ENCODE data around the gene METTL6.

Gene METTL6

GRCh38 chr3:15384510-15385237 is 42.7 kb downstream of the METTL6 start:
- H3K9me3 ChIP-seq (ENCODE audit: control insufficient read depth, low read length) = no peaks in the 10 kb centered on the region
- no peaks in the 10 kb centered on the region for H3K27me3 ChIP-seq (ENCODE audit: control insufficient read depth, insufficient read depth, low read length)
- H3K4me3 ChIP-seq (ENCODE audit: low read depth, low read length) = no peak overlapping the region
- H3K79me2 ChIP-seq = no peaks in the 10 kb centered on the region
- no peak overlapping the region for H3K27ac ChIP-seq
- no peak overlapping the region for H2AFZ ChIP-seq
- no peak overlapping the region for H3K4me2 ChIP-seq (ENCODE audit: low read length)
- TF ChIP-seq CTCF (IDR thresholded peaks at IDR 0.05) = no peak
- no peaks in the 10 kb centered on the region for H3K36me3 ChIP-seq (ENCODE audit: control insufficient read depth, insufficient read depth, low read length)
- peaks cover 19% of the 10 kb centered on the region for H3K4me1 ChIP-seq
- no peak overlapping the region for H3K9ac ChIP-seq

- no peak overlapping the region for H3K4me2 ChIP-seq (ENCODE audit: low read length)
- H3K9ac ChIP-seq = no peak overlapping the region
- no peaks in the 10 kb centered on the region for H3K27me3 ChIP-seq (ENCODE audit: control insufficient read depth, insufficient read depth, low read length)
- no peak overlapping the region for H3K4me3 ChIP-seq (ENCODE audit: low read depth, low read length)
- no peaks in the 10 kb centered on the region for H3K79me2 ChIP-seq
- H2AFZ ChIP-seq = no peak overlapping the region
- no peaks in the 10 kb centered on the region for H3K9me3 ChIP-seq (ENCODE audit: control insufficient read depth, low read length)
- no peak for TF ChIP-seq CTCF (IDR thresholded peaks at IDR 0.05)
- H3K36me3 ChIP-seq (ENCODE audit: control insufficient read depth, insufficient read depth, low read length) = no peaks in the 10 kb centered on the region
- H3K27ac ChIP-seq = no peak overlapping the region
- H3K4me1 ChIP-seq = peaks cover 9% of the 10 kb centered on the region
Measured at GRCh38 chr3:15382405-15382923, 44.9 kb downstream of the METTL6 start.

DNA sequence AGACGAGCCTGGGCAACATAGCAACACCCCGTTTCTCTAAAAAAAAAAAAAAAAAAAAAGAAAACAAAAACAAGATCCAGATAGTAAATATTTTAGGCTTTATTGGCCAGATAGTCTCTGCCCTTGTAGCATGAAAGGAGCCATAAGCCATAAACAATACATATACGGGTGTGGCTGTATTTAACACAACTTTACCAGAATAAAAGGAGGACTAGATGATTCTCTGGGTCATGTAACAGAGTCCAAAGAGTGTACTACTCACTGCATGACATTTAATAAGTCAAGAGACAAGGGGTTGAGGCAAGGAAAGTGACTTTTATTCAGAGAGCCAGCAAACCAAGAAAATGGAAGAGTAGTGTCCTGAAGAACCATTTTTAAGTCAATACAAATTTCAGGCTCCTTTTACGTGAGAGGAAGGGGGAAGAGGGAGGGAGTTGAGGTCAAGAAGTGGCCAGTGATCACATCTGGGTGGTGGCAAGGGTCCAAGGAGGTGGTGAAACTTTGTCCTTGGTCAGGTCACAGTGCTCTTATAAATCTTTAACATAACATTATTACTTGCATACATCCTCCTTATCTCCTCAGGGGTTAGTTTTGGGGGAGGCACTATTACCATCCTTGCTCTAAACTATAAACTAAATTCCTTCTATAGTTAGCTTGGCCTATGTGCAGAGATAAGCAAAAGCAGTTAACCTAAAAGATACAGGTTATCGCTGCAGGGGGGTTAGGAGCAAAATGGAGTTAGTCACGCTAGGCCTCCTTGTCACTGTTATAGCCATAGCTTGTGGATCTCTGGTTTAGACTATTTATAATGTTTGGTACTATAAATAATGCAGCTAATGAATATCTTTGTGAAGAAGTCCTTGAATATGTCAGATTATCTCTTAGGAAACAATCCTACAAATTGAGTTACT is 46.1 kb downstream of the METTL6 start:
- Histone ChIP-seq H3K36me3 (ENCODE audit: control insufficient read depth, insufficient read depth, low read length) (no peaks in the 10 kb centered on the region), H3K9me3 (ENCODE audit: control insufficient read depth, low read length) (no peaks in the 10 kb centered on the region), H3K9ac (no peak overlapping the region), H3K4me3 (ENCODE audit: low read depth, low read length) (no peak overlapping the region), H2AFZ (no peak overlapping the region), H3K4me2 (ENCODE audit: low read length) (no peak overlapping the region), H3K4me1 (peaks cover 3% of the 10 kb centered on the region), H3K27ac (no peak overlapping the region), H3K79me2 (no peaks in the 10 kb centered on the region), H3K27me3 (ENCODE audit: control insufficient read depth, insufficient read depth, low read length) (no peaks in the 10 kb centered on the region)
- no peak for TF ChIP-seq CTCF (IDR thresholded peaks at IDR 0.05)

- peaks cover 3% of the 10 kb centered on the region for H3K4me1 ChIP-seq
- no peaks in the 10 kb centered on the region for H3K9me3 ChIP-seq (ENCODE audit: control insufficient read depth, low read length)
- peak overlapping the region; percentile 34 for H3K27ac ChIP-seq
- no peaks in the 10 kb centered on the region for H3K27me3 ChIP-seq (ENCODE audit: control insufficient read depth, insufficient read depth, low read length)
- no peak overlapping the region for H3K9ac ChIP-seq
- no peaks in the 10 kb centered on the region for H3K79me2 ChIP-seq
- peak overlapping the region; percentile 29 for H3K4me2 ChIP-seq (ENCODE audit: low read length)
- peak; percentile 91 for TF ChIP-seq CTCF (IDR thresholded peaks at IDR 0.05)
- H3K4me3 ChIP-seq (ENCODE audit: low read depth, low read length) = no peak overlapping the region
- peak overlapping the region; percentile 72 for H2AFZ ChIP-seq
- no peaks in the 10 kb centered on the region for H3K36me3 ChIP-seq (ENCODE audit: control insufficient read depth, insufficient read depth, low read length)
Measured at GRCh38 chr3:15377961-15378791, 49.2 kb downstream of the METTL6 start.
